ENCODE measurements around the gene SEMA6C.
A peak's percentile ranks its signal among the peaks of the same experiment; 100 is the strongest.
"Not testable (repeated sequence)": the region's sequence is repeated elsewhere in the genome, so short reads cannot be mapped to it uniquely, and the experiment has no call there.

Gene SEMA6C

DNA sequence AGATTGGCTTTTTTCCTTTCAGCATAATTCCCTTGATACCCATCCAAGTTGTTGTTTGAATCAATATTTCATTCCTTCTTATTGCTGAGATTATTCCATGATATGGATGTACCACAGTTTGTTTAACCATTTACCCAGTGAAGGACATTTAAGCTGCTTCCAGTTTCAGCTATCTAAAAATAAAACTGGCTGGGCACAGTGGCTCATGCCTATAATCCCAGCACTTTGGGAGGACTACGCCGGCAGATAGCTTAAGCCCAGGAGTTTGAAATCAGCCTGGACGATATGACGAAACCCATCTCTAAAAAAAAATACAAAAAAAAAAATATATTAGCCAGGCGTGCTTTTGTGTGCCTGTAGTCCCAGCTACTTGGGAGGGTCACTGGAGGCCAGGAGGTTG is 32.6 kb downstream of the SEMA6C start:
- no peak for DNase-seq

GRCh38 chr1:151108331-151108730 is 38.1 kb downstream of the SEMA6C start:
- no peak for DNase-seq

GRCh38 chr1:151106894-151107293 is 39.5 kb downstream of the SEMA6C start:
- peak; percentile 6 for DNase-seq

DNA sequence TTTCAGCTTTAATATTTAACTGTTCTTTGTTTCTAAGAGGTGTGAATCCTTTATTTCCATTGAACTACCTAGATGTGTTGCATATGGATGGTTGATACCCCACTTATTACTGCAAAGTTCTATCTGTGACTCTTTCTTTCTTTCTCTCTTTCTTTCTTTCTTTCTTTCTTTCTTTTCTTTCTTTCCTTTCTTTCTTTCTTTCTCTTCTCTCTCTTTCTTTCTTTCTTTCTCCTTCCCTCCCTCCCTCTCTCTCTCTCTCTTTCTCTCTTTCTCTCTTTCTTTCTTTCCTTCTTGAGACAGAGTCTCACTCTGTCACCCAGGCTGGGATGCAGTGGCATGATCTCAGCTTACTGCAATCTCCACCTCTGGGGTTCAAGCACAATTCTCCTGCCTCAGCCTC is 41.8 kb downstream of the SEMA6C start:
- no peak for DNase-seq

- DNase-seq = no peak
These were observed 48.3 kb downstream of the SEMA6C start for GRCh38 chr1:151098126-151098525.

DNA sequence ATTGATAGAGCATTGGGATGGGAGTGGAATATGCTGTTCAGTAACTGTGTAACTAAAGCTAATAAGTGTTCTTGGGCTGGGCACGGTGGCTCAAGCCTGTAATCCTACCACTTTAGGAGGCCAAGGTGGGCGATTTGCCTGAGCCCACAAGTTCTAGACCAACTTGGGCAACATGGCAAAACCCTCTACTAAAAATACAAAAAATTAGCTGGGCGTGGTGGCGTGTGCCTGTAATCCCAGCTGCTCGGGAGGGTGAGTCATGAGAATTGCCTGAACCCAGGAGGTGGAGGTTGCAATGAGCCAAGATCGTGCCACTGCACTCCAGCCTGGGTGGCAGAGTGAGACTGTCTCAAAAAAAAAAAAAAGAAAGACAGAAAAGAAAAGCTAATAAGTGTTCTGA is 49.0 kb downstream of the SEMA6C start:
- not testable (repeated sequence) for DNase-seq

GRCh38 chr1:151085953-151086559 is 60.4 kb downstream of the SEMA6C start:
- no peak for DNase-seq

Measured in T1000 (cell line).